ENCODE measurements around the gene CDH24. TPM values are rescaled to one million over a fixed set of nuclear protein-coding genes. Genes with fewer than 3 reads are reported as not detected.

The CDH24 gene
- total RNA-seq, 1 donor from 2014 or later, result 5.9 TPM

GRCh38 chr14:23023022-23023794 is 34.1 kb downstream of the CDH24 start:
- no peak overlapping the region for H3K4me3 ChIP-seq (ENCODE audit: low read depth, low read length)
- TF ChIP-seq CTCF (IDR thresholded peaks at IDR 0.05; ENCODE audit: insufficient read depth, low read length, poor library complexity, severe bottlenecking), result no peak

GRCh38 chr14:23021889-23022442 is 35.4 kb downstream of the CDH24 start:
- H3K27me3 ChIP-seq (ENCODE audit: control insufficient read depth, insufficient read depth, low read length), result no peaks in the 10 kb centered on the region
- H3K36me3 ChIP-seq (ENCODE audit: control insufficient read depth, insufficient read depth, low read length), result no peaks in the 10 kb centered on the region
- DNase-seq (ENCODE audit: low read depth), result no peak
- H3K4me3 ChIP-seq (ENCODE audit: low read depth, low read length), result no peak overlapping the region
- TF ChIP-seq CTCF (IDR thresholded peaks at IDR 0.05; ENCODE audit: insufficient read depth, low read length, poor library complexity, severe bottlenecking), result no peak

More at GRCh38 chr14:23023022-23023794, 34.1 kb downstream of the CDH24 start:
- no peak for DNase-seq (ENCODE audit: low read depth)
- Histone ChIP-seq H3K36me3 (ENCODE audit: control insufficient read depth, insufficient read depth, low read length) (no peaks in the 10 kb centered on the region), H3K27me3 (ENCODE audit: control insufficient read depth, insufficient read depth, low read length) (no peaks in the 10 kb centered on the region)

GRCh38 chr14:23021434-23021833 is 35.9 kb downstream of the CDH24 start:
- no peak for TF ChIP-seq CTCF (IDR thresholded peaks at IDR 0.05; ENCODE audit: insufficient read depth, low read length, poor library complexity, severe bottlenecking)
- Histone ChIP-seq H3K36me3 (ENCODE audit: control insufficient read depth, insufficient read depth, low read length) (no peaks in the 10 kb centered on the region), H3K27me3 (ENCODE audit: control insufficient read depth, insufficient read depth, low read length) (no peaks in the 10 kb centered on the region), H3K4me3 (ENCODE audit: low read depth, low read length) (no peak overlapping the region)
- no peak for DNase-seq (ENCODE audit: low read depth)

GRCh38 chr14:23020143-23021128 is 36.9 kb downstream of the CDH24 start:
- no peaks in the 10 kb centered on the region for H3K36me3 ChIP-seq (ENCODE audit: control insufficient read depth, insufficient read depth, low read length)
- no peak for TF ChIP-seq CTCF (IDR thresholded peaks at IDR 0.05; ENCODE audit: insufficient read depth, low read length, poor library complexity, severe bottlenecking)
- H3K27me3 ChIP-seq (ENCODE audit: control insufficient read depth, insufficient read depth, low read length), result no peaks in the 10 kb centered on the region
- H3K4me3 ChIP-seq (ENCODE audit: low read depth, low read length), result no peak overlapping the region
- no peak for DNase-seq (ENCODE audit: low read depth)

- Histone ChIP-seq H3K27me3 (ENCODE audit: control insufficient read depth, insufficient read depth, low read length) (no peaks in the 10 kb centered on the region), H3K4me3 (ENCODE audit: low read depth, low read length) (no peak overlapping the region), H3K36me3 (ENCODE audit: control insufficient read depth, insufficient read depth, low read length) (no peaks in the 10 kb centered on the region)
- DNase-seq (ENCODE audit: low read depth), result no peak
- no peak for TF ChIP-seq CTCF (IDR thresholded peaks at IDR 0.05; ENCODE audit: insufficient read depth, low read length, poor library complexity, severe bottlenecking)
Observed at GRCh38 chr14:23018107-23018506, 39.2 kb downstream of the CDH24 start.
